Lower leg skin (tissue), 3 donors: ENCODE data around the gene PDZD2.

ENCODE experiments used
- POLR2A ChIP-seq, 2 donors: fragments of 450-650 bp; IDR thresholded peaks; one replicate each; pipeline ENCODE4 v1.6.1; 2016 to 2017; ENCODE audit warnings: antibody characterized with exemption in 2 of 2, mild to moderate bottlenecking in 1 of 2, moderate library complexity in 1 of 2
- TF ChIP-seq, protein P1 (sequence below), 3 donors: fragments of 450-650 bp; IDR thresholded peaks; one replicate each; pipeline ENCODE4 v1.5.1; 2016; ENCODE audit warnings: antibody characterized with exemption in 3 of 3, mild to moderate bottlenecking in 3 of 3, moderate library complexity in 2 of 3

DNA sequence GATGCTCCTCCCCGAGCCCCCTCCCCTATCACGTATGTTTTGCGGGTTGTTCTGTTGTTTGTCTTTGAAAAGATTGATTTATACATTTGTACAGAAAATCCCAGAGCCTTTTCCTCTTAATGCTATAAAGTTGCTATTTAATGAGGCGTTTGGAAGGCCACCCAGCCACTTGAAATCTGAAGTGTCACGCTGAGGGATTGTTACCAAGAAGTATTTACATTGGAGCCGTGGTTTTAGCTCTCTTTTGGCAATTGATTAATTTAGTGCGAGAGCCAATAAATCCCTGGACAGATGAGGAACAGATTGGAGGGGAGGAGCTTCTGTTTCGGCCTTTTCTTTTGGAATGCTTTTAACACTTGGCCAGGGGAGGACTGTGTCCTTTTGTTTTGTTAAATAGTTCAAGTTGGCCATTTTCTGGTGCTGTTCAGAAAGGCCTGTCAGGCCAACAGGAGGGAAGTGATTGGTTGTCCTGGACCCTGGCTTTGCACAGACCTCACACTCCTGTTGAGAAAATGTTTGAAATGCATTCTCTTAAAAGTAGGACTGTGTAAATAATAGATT lies 250.2 kb downstream of the PDZD2 start:
- TF ChIP-seq, protein P1, sequence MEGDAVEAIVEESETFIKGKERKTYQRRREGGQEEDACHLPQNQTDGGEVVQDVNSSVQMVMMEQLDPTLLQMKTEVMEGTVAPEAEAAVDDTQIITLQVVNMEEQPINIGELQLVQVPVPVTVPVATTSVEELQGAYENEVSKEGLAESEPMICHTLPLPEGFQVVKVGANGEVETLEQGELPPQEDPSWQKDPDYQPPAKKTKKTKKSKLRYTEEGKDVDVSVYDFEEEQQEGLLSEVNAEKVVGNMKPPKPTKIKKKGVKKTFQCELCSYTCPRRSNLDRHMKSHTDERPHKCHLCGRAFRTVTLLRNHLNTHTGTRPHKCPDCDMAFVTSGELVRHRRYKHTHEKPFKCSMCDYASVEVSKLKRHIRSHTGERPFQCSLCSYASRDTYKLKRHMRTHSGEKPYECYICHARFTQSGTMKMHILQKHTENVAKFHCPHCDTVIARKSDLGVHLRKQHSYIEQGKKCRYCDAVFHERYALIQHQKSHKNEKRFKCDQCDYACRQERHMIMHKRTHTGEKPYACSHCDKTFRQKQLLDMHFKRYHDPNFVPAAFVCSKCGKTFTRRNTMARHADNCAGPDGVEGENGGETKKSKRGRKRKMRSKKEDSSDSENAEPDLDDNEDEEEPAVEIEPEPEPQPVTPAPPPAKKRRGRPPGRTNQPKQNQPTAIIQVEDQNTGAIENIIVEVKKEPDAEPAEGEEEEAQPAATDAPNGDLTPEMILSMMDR (IDR thresholded peaks at IDR 0.05): no peak
- no peak for TF ChIP-seq POLR2A (IDR thresholded peaks at IDR 0.05)
